Upper lobe of left lung (tissue), 4 donors: ENCODE data around the gene CTNNBL1.

Experiments
- EP300 ChIP-seq, 4 donors: sonication (generic); formaldehyde crosslinking; IDR thresholded peaks; one replicate each; pipeline ENCODE4 v1.5.1; 2017; ENCODE audit warnings: antibody characterized with exemption in 4 of 4, control low read depth in 2 of 4
- POLR2A ChIP-seq, 4 donors: fragments of 450-650 bp; IDR thresholded peaks; one replicate each; pipeline ENCODE4 v1.5.1; 2016 to 2017; ENCODE audit warnings: antibody characterized with exemption in 4 of 4, mild to moderate bottlenecking in 2 of 4
- POLR2AphosphoS5 ChIP-seq, 2 donors: sonication (generic); formaldehyde crosslinking; IDR thresholded peaks; one replicate each; pipeline ENCODE4 v1.5.1; 2017; ENCODE audit warnings: antibody characterized with exemption in 2 of 2
- TF ChIP-seq, protein P1 (sequence below), 6 experiments: fragments of 450-650 bp in 4 of 6; fragments of 200-600 bp in 2 of 6; sonication (generic) in 2 of 6; IDR thresholded peaks; one replicate each; pipeline ENCODE4 v1.5.1; 2016 to 2019; ENCODE audit warnings: antibody characterized with exemption in 6 of 6

DNA sequence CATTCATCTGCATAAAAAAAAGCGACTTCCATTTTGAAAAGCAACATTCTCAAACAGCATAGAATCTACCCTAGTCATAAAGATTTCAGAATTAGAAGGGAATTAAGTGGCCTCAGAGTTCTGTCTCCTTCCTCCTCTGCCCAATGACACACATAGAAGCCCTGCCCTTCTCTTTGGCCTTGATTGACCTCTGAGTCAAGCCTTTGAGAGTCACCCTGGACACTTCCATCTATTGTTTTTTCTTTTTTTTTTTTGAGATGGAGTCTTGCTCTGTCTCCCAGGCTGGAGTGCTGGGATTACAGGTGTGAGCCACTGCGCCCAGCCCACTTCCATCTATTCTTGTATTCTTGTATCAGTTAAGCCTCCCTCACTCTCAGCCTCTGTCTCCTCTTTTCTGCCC is 44.8 kb upstream of the CTNNBL1 start:
- TF ChIP-seq, protein P1, sequence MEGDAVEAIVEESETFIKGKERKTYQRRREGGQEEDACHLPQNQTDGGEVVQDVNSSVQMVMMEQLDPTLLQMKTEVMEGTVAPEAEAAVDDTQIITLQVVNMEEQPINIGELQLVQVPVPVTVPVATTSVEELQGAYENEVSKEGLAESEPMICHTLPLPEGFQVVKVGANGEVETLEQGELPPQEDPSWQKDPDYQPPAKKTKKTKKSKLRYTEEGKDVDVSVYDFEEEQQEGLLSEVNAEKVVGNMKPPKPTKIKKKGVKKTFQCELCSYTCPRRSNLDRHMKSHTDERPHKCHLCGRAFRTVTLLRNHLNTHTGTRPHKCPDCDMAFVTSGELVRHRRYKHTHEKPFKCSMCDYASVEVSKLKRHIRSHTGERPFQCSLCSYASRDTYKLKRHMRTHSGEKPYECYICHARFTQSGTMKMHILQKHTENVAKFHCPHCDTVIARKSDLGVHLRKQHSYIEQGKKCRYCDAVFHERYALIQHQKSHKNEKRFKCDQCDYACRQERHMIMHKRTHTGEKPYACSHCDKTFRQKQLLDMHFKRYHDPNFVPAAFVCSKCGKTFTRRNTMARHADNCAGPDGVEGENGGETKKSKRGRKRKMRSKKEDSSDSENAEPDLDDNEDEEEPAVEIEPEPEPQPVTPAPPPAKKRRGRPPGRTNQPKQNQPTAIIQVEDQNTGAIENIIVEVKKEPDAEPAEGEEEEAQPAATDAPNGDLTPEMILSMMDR (IDR thresholded peaks at IDR 0.05): no peak
- no peak for TF ChIP-seq EP300 (IDR thresholded peaks at IDR 0.05)
- no peak for TF ChIP-seq POLR2A (IDR thresholded peaks at IDR 0.05)
- TF ChIP-seq POLR2AphosphoS5 (IDR thresholded peaks at IDR 0.05): no peak
